Middle frontal gyrus (tissue), 1 donor: ENCODE results near the gene CACNA1E.
A peak's percentile ranks its signal among the peaks of the same experiment; 100 is the strongest.

Source experiments
- DNase-seq: peaks from one replicate; pipeline ENCODE4 v3.0.0-alpha.2; 2015; ENCODE audit warnings: low spot score; ENCODE audit errors: extremely low spot score

CACNA1E gene

DNA sequence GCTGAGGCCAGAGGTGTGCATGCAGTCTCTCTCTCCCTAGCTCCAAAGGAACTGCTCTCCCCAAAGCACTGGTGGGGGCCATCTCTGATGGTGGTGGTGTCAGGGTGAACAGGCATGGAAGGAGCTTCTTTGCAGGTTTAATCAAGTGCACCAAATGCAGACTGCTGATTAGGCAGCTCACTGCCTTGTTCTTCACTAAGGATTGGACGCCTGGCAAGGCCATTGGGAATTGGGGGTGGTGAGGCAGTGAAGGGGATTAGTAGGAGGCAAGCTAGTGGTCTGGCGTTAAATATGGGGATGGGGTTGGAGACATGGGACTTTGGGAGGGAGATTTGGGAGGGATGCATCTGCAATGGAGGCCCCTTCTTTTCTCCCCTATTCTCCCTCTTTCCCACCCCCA lies 1.5 kb downstream of the CACNA1E start:
- no peak for DNase-seq

DNA sequence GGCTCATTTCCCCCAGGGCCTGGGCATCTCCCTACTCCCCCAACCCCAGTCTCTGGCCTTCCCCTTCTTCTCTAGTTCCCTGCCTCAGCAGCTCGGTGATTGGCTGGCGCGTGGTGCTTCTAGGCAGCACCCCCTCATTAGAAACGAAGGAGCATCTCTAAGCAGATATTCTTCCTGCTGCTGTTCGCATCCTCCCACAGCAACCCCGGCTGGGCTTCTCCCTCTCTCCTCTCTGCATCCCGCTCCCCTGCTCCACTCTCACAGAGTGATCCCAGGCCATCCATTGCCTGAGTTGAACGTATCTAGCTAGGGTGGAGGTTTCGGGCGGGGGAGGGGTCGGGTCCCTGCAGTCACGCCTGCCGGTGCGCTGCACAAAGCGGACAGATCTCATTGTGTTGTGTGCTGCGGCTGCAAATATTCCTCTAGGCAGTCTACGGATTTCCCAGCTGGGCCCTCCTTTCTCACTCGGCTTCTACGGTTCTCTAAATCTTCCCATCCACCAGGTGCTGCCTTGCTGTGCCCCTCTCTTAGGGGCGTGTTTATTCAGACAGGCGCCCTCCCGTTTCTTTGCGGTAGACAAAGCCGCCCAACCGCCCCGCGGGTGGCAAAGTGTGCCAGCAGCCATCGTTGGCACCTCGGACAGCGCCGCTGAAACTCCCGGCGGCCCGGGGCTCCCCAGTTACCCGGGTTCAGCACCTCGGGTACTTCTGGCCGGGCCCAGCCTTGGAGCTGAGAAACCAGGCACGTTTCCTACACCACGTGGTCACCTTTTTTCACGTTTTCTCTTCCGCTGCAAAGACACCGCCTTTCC lies 2.2 kb downstream of the CACNA1E start:
- peak; percentile 42 for DNase-seq

GRCh38 chr1:181486098-181486420 lies 2.7 kb downstream of the CACNA1E start:
- DNase-seq, result no peak

DNA sequence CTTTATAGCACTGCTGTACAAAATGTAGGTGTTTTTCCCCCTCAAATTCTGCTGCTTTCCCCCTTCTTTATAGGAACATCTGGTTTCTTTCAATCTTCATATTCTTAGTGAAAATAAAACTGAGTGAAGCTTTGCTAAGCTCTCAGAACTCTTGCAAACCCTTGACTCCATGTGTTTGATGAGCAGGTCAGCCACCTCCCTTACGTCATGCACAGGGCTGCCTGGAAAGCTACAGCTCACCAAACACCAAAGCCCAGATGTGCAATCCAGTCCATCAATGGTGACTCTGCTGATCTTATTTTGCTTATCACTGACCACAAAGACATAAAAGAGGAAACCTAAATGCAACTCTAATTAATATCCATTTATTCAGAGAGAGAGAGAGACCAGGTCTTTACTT lies 5.5 kb downstream of the CACNA1E start:
- DNase-seq, result no peak

DNA sequence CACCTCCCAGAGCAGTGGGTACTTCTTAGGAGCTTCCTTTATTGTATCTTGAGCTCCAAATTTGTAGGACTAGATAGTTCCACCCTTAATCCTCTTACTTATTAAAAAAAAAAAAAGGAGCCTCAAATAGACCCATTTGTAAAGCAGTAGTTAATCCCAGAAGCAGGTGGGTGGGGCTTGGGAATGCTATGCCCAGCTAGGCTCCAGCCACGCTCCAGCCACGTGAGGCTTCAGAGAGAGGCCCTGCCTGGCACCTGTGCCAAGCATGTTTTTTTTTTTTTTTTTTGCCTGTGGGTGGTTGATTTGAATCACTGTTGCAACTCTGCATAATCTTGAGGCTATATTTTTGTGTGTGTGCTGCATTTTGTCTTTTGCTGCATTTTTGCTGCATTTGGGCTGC lies 7.0 kb downstream of the CACNA1E start:
- DNase-seq, result no peak

- DNase-seq, result no peak
Observed at GRCh38 chr1:181490740-181491712, 7.7 kb downstream of the CACNA1E start.

DNA sequence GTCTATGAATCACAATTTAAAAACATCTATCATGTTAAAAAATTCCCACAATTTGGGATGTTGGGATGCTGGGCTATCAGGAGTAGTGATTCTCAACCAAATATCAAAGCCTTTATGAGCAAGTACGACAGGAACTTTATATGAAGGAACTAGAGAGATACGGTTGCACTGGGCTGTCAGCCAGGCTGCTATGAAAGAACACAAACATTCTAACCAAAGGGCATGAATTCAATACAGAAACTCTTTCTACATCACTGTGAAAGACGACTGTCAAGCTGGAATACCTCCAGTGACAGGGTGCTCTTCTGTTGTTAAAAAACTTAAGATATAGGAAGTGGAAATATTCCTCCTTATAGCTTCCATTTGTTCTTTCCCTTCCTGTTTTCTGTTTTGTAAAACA lies 9.8 kb downstream of the CACNA1E start:
- no peak for DNase-seq

- no peak for DNase-seq
Observed at GRCh38 chr1:181493885-181494284, 10.6 kb downstream of the CACNA1E start.

DNA sequence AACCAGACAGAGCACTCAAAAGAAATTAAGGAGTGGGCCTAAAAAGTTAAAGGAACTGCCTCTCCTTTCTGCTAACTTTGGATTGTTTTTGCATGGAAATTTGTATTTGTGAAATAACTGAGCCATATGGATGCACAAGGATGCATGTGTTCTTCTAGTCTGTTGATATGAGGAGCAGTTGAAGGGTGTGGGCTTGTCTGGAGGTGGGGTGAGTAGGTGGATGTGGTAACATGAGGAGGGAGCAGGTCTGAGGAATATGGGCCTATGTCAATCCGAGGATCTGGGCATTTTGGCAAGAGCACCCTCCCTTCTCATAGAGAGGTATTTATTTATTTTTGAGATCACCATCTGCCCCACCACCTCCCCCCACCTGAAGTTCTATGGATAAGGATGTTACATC lies 13.4 kb downstream of the CACNA1E start:
- no peak for DNase-seq

DNA sequence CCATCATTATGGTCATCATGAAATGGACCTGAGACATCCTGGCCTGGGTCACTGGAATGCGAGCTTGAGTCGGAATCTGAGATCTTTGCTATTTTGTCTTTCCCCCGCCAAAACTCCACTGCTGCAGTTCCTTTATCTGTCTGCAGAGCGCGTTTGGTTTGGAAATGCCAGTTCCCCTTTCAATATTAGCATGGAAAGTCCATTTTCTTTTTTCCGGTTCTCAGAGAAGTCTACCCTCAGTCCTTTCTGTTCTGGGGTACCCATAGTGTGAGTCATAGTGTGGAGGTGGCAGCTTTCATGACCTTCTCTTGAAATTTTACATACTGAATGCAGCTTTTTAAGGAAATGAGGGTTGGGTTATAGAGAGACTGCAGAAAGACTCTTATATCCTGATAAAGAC lies 14.6 kb downstream of the CACNA1E start:
- DNase-seq, result no peak

GRCh38 chr1:181499825-181500224 lies 16.5 kb downstream of the CACNA1E start:
- no peak for DNase-seq

- DNase-seq, result no peak
Observed at GRCh38 chr1:181500636-181501035, 17.3 kb downstream of the CACNA1E start.

DNA sequence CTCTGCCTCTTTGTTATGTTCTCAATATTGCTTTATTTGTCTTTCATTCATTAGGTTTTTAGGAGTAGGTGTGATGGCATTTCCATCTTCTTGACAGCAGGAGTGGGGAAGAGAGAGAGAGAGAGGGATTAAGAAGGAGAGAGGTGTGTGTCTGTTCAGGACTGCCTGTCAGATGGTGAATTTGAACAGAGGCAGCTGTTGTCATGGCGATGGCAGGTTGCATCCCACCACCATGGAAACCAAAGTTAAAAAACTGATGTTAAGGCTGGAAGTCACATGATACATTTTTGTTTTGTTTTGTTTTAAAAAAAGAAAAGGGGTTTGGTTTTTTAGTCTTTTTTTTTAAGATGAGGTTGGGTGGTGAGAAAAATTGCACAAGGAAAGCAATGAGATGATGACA lies 18.3 kb downstream of the CACNA1E start:
- no peak for DNase-seq

- DNase-seq, result no peak
Observed at GRCh38 chr1:181503171-181503810, 20.0 kb downstream of the CACNA1E start.

DNA sequence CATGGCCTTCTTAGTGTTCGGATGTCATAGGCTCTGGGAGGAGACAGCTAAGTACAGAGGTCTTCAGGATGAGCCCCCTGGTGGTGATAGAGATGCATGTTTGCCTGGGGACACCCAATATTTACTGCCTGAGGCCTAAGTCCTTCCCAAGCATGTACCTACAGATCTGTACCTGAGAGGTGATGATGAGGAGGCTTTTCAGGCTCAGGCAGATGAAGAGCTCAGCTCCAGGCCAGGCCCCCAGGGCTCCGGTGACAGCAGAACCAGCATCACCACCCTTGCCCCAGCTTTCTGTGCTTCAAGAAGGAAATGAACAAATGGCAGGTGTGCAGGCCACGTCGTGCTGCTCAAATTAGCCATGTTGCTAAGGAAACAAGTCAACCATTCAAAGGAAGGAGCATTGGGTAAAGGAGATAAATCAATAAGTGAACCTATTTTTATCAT lies 21.1 kb downstream of the CACNA1E start:
- no peak for DNase-seq

GRCh38 chr1:181506563-181507353 lies 23.4 kb downstream of the CACNA1E start:
- DNase-seq, result no peak

- no peak for DNase-seq
Observed at GRCh38 chr1:181508486-181509165, 25.3 kb downstream of the CACNA1E start.

DNA sequence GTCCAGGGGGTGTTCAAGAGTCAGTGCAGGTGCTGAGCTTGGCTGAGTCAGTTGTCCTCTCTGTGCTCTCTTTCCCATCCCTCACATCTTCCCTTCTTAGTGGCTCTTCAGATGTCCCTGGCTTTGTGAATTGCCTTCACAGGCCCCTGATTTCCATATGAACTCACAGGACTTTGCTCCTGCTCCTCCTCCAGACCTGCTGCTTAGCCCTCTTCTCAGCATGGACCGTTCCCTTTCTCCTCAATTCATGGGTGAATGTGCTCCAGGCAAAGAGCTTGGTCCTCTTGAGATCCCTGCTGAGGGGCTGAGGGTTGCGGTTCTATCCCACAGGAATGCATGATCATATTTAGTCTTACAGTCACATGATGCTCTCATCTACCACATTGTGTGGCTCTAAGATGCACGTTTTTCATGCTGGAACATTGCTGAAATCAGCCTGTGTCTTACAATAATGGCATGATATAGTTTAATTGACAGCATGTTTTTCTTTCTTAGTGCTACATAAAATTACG lies 30.5 kb downstream of the CACNA1E start:
- DNase-seq, result no peak

DNA sequence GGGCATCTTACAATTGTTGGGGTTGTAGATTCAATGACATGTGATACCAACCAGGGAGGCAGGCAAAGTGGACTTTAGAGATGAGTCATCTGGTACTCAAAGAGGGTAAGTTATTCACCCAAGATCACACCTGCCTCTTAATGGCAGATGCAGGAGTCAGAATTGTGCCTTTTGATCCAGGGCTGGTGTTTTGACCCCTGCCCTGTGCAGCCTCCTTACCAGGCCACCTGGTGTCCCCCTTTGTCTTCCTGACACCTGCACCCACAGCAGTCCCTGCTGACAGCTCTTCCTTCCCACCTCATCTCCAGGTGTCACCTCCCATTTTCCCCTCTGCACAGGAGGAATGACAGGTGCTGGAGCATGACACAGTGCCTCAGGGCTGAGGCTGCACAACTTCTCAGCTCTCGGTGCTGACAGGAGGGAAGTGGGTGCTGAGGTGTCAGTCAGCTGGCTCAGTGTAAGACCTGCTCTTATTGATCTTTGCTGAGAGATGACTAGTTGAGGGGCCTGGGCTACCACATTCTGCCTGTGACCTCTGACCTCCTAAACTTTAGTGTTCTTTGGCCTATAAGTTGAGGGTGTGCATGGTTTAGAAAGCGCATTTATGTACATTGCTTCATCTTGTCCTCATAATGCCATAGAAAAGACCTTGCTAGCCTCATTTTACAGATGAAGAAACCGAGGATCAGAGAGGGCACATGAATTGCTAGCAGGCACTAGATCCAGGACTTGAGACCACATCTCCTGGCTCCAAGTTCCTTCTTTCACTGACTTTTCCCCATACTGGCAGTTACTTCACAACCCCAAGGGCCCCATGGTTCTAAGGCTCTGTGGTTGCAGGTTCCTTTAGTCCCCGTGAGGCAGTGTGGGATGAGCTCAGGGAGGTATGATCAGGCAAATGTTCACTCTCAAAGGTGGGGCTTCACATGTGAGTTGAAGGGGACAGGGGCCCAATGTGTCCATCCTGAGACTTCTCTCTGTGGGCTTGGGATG lies 31.3 kb downstream of the CACNA1E start:
- DNase-seq, result no peak
